Trophoblast cell (in vitro differentiated cells and primary cell): ENCODE results near the gene OLIG3.

Experiments
- DNase-seq, 2 donors: peaks; one replicate each; pipeline ENCODE4 v3.0.0-alpha.2; 2016
- H2AFZ ChIP-seq: 2 replicates; pipeline ENCODE4 v1.6.1; 2013; ENCODE audit warnings: low read length, moderate library complexity, mild to moderate bottlenecking; ENCODE audit not compliant: insufficient read depth, poor library complexity
- H2AK5ac ChIP-seq: 2 replicates; pipeline ENCODE4 v1.6.1; 2013; ENCODE audit warnings: mild to moderate bottlenecking, low read length
- H2BK120ac ChIP-seq: 2 replicates; pipeline ENCODE4 v1.6.1; 2013; ENCODE audit warnings: low read length, mild to moderate bottlenecking, moderate library complexity; ENCODE audit not compliant: insufficient read depth, poor library complexity
- H2BK12ac ChIP-seq: 2 replicates; pipeline ENCODE4 v1.6.1; 2013; ENCODE audit warnings: mild to moderate bottlenecking, low read length, moderate library complexity
- H2BK5ac ChIP-seq: 2 replicates; pipeline ENCODE4 v1.6.1; 2013; ENCODE audit warnings: low read length, low read depth, moderate library complexity, mild to moderate bottlenecking; ENCODE audit not compliant: poor library complexity
- H3K14ac ChIP-seq: 2 replicates; pipeline ENCODE4 v1.6.1; 2013; ENCODE audit warnings: mild to moderate bottlenecking, low read length
- H3K18ac ChIP-seq: 2 replicates; pipeline ENCODE4 v1.6.1; 2013; ENCODE audit warnings: mild to moderate bottlenecking, low read length
- H3K23ac ChIP-seq: 2 replicates; pipeline ENCODE4 v1.6.1; 2013; ENCODE audit warnings: low read length
- H3K27ac ChIP-seq: 2 replicates; pipeline ENCODE4 v1.5.1; 2013; ENCODE audit warnings: low read depth, mild to moderate bottlenecking, inconsistent platforms, low read length, moderate library complexity
- H3K27me3 ChIP-seq: 2 replicates; pipeline ENCODE4 v1.6.1; 2013; ENCODE audit warnings: inconsistent platforms, mild to moderate bottlenecking, low read length, moderate library complexity; ENCODE audit not compliant: insufficient read depth
- H3K36me3 ChIP-seq, 2 experiments: 1 replicate in 1 of 2; 2 replicates in 1 of 2; pipeline ENCODE4 v1.6.1; 2013; ENCODE audit warnings: low read length in 2 of 2, mild to moderate bottlenecking in 2 of 2, moderate library complexity in 1 of 2; ENCODE audit not compliant: insufficient read depth in 2 of 2, control insufficient read depth in 1 of 2
- H3K4ac ChIP-seq: 2 replicates; pipeline ENCODE4 v1.6.1; 2013; ENCODE audit warnings: low read depth, mild to moderate bottlenecking, low read length, moderate library complexity
- H3K4me1 ChIP-seq, 2 experiments: 1 replicate in 1 of 2; 2 replicates in 1 of 2; pipeline ENCODE4 v1.6.1; 2013; ENCODE audit warnings: low read length in 2 of 2, mild to moderate bottlenecking in 2 of 2, moderate library complexity in 1 of 2; ENCODE audit not compliant: insufficient read depth in 2 of 2, control insufficient read depth in 1 of 2
- H3K4me2 ChIP-seq: 2 replicates; pipeline ENCODE4 v1.6.1; 2013; ENCODE audit warnings: inconsistent platforms, mild to moderate bottlenecking, low read length, moderate library complexity
- H3K4me3 ChIP-seq: 2 replicates; pipeline ENCODE4 v1.5.1; 2013; ENCODE audit warnings: mild to moderate bottlenecking, low read depth, low read length, inconsistent platforms
- H3K79me1 ChIP-seq: one replicate; pipeline ENCODE4 v1.6.1; 2013; ENCODE audit warnings: low read length
- H3K79me2 ChIP-seq: 2 replicates; pipeline ENCODE4 v1.6.1; 2013; ENCODE audit warnings: low read length, mild to moderate bottlenecking; ENCODE audit not compliant: control insufficient read depth, insufficient read depth, poor library complexity
- H3K9ac ChIP-seq: 2 replicates; pipeline ENCODE4 v1.6.1; 2013; ENCODE audit warnings: mild to moderate bottlenecking, low read length
- H3K9me3 ChIP-seq: 2 replicates; pipeline ENCODE4 v1.6.1; 2013; ENCODE audit warnings: low read depth, mild to moderate bottlenecking, control low read depth, inconsistent platforms, low read length; ENCODE audit not compliant: insufficient read depth
- H4K12ac ChIP-seq: 2 replicates; pipeline ENCODE4 v1.6.1; 2013; ENCODE audit warnings: low read depth, mild to moderate bottlenecking, low read length, moderate library complexity
- H4K8ac ChIP-seq: 2 replicates; pipeline ENCODE4 v1.6.1; 2013; ENCODE audit warnings: low read depth, mild to moderate bottlenecking, low read length, moderate library complexity
- H4K91ac ChIP-seq: one replicate; pipeline ENCODE4 v1.6.1; 2013; ENCODE audit warnings: low read depth, mild to moderate bottlenecking, low read length, moderate library complexity
- WGBS: extraction: QIAGEN DNeasy Blood & Tissue Kit; methylation state at CpG from one replicate; pipeline ENCODE4 v1.1.7; 2013; ENCODE audit warnings: missing lambda C conversion rate; ENCODE audit not compliant: insufficient read length, insufficient coverage; ENCODE audit errors: extremely low coverage; 5-methylcytosine and 5-hydroxymethylcytosine counted together

Gene OLIG3

GRCh38 chr6:137497721-137498463 lies 3.7 kb upstream of the OLIG3 start:
- H3K36me3 ChIP-seq = no peaks in the 10 kb centered on the region
- H3K4ac ChIP-seq = no peak overlapping the region
- H3K9me3 ChIP-seq = peaks cover 12% of the 10 kb centered on the region
- H3K14ac ChIP-seq = no peak overlapping the region
- peak overlapping the region; percentile 50 for H3K4me3 ChIP-seq
- no peaks in the 10 kb centered on the region for H3K79me2 ChIP-seq
- no peak overlapping the region for H3K23ac ChIP-seq
- no peak overlapping the region for H2AFZ ChIP-seq
- H2BK120ac ChIP-seq = no peak overlapping the region
- H3K79me1 ChIP-seq = no peaks in the 10 kb centered on the region
- no peak overlapping the region for H2BK12ac ChIP-seq
- no peak overlapping the region for H4K91ac ChIP-seq
- H3K27me3 ChIP-seq = peaks cover 57% of the 10 kb centered on the region
- DNase-seq = peak in 1 of 2 donors; percentile 6
- no CpG with 5 or more reads among the region's 60 CpGs for WGBS
- no peak overlapping the region for H2AK5ac ChIP-seq
- no peak overlapping the region for H4K12ac ChIP-seq
- no peak overlapping the region for H3K9ac ChIP-seq
- no peak overlapping the region for H4K8ac ChIP-seq
- no peak overlapping the region for H3K27ac ChIP-seq
- peaks cover 15 to 22% of the 10 kb centered on the region in 2 experiments for H3K4me1 ChIP-seq
- no peak overlapping the region for H3K18ac ChIP-seq
- H2BK5ac ChIP-seq = no peak overlapping the region
- H3K4me2 ChIP-seq = peak overlapping the region; percentile 59

- no peak overlapping the region for H4K91ac ChIP-seq
- no peak overlapping the region for H3K18ac ChIP-seq
- H3K27me3 ChIP-seq = peaks cover 64% of the 10 kb centered on the region
- peaks cover 15 to 22% of the 10 kb centered on the region in 2 experiments for H3K4me1 ChIP-seq
- peak overlapping the region; percentile 59 for H3K4me2 ChIP-seq
- no peak overlapping the region for H2BK5ac ChIP-seq
- H3K79me2 ChIP-seq = no peaks in the 10 kb centered on the region
- no peak overlapping the region for H4K8ac ChIP-seq
- H2AFZ ChIP-seq = no peak overlapping the region
- no peak overlapping the region for H2BK120ac ChIP-seq
- H3K9me3 ChIP-seq = peaks cover 12% of the 10 kb centered on the region
- H3K4ac ChIP-seq = no peak overlapping the region
- no peak overlapping the region for H2AK5ac ChIP-seq
- WGBS = no CpG with 5 or more reads among the region's 47 CpGs
- H3K36me3 ChIP-seq = no peaks in the 10 kb centered on the region
- no peak overlapping the region for H3K9ac ChIP-seq
- H3K79me1 ChIP-seq = no peaks in the 10 kb centered on the region
- no peak overlapping the region for H3K14ac ChIP-seq
- H4K12ac ChIP-seq = no peak overlapping the region
- no peak overlapping the region for H3K27ac ChIP-seq
- H3K23ac ChIP-seq = no peak overlapping the region
- no peak overlapping the region for H2BK12ac ChIP-seq
- DNase-seq = no peak
- peak overlapping the region; percentile 28 for H3K4me3 ChIP-seq
Measured at GRCh38 chr6:137496909-137497720, 2.9 kb upstream of the OLIG3 start.

DNA sequence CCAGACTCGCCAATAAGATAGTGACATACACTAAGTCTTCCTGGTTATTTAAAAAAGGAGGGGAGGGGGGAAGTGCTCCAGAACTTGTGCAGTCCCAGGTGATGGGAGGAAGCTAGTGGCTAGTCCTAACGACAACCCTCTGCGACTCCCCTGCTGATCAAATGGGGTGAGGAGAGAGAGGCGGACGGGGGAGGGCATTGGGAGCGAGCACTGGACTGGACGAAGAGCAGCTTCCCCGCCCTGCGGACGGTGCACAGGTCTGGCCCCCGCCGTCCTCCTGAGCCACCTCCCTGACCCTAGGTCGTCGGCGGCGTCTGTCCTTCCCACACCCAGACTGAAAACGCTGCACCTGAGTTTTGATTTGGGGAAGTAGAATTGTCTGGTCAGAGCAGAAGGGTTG lies 2.2 kb upstream of the OLIG3 start:
- no peak overlapping the region for H2BK120ac ChIP-seq
- H2BK12ac ChIP-seq = no peak overlapping the region
- no peak overlapping the region for H3K14ac ChIP-seq
- H3K36me3 ChIP-seq = no peaks in the 10 kb centered on the region
- no CpG with 5 or more reads among the region's 17 CpGs for WGBS
- peaks cover 71% of the 10 kb centered on the region for H3K27me3 ChIP-seq
- H3K4me1 ChIP-seq = peaks cover 15 to 22% of the 10 kb centered on the region in 2 experiments
- no peak overlapping the region for H4K91ac ChIP-seq
- no peaks in the 10 kb centered on the region for H3K79me1 ChIP-seq
- H4K12ac ChIP-seq = no peak overlapping the region
- no peak for DNase-seq
- peaks cover 12% of the 10 kb centered on the region for H3K9me3 ChIP-seq
- no peak overlapping the region for H3K23ac ChIP-seq
- no peak overlapping the region for H4K8ac ChIP-seq
- H2AK5ac ChIP-seq = no peak overlapping the region
- H3K18ac ChIP-seq = no peak overlapping the region
- no peak overlapping the region for H3K4ac ChIP-seq
- H3K79me2 ChIP-seq = no peaks in the 10 kb centered on the region
- no peak overlapping the region for H2AFZ ChIP-seq
- H3K27ac ChIP-seq = no peak overlapping the region
- H3K4me3 ChIP-seq = no peak overlapping the region
- no peak overlapping the region for H2BK5ac ChIP-seq
- no peak overlapping the region for H3K9ac ChIP-seq
- H3K4me2 ChIP-seq = no peak overlapping the region

DNA sequence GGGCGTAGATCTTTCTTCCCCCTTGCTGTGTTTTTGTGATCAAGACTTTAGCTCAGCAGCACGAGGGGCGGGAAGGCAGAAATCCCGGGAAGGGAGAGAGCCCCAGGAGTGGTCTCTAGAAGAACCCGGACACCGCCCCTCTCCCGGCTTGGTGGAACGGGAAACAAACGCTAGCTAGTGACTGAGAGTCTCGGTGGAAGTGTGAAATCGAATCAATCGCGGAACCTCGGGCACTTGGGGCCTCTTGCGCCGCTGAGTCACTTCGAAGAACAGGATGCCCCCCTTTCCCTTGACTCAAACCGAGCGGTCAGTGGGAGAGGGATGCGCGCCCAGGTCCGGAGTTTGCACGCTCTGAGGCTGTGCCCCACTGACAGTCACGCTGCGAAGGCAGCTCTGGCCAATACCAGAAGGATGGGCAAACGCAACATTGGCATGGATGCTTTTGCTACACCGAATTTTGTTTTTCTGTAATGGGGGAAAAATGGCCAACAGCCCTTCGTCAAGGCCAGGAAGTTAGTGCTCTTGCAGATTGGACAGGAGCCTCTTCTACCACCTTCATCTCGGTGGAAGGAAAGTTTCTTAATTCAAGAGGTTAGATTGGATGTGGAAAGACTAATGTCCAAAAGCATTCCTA lies 1.6 kb upstream of the OLIG3 start:
- Histone ChIP-seq H2BK120ac (no peak overlapping the region), H3K4me3 (no peak overlapping the region), H3K36me3 (no peaks in the 10 kb centered on the region), H3K18ac (no peak overlapping the region), H3K79me1 (no peaks in the 10 kb centered on the region), H3K27me3 (peaks cover 76% of the 10 kb centered on the region), H3K79me2 (no peaks in the 10 kb centered on the region), H3K4me1 (peaks cover 15 to 22% of the 10 kb centered on the region in 2 experiments), H3K9ac (no peak overlapping the region), H3K27ac (no peak overlapping the region), H3K9me3 (peaks cover 12% of the 10 kb centered on the region), H4K8ac (no peak overlapping the region), H2AFZ (no peak overlapping the region), H3K23ac (no peak overlapping the region), H2AK5ac (no peak overlapping the region), H2BK5ac (no peak overlapping the region), H3K14ac (no peak overlapping the region), H2BK12ac (no peak overlapping the region), H4K91ac (no peak overlapping the region), H3K4ac (no peak overlapping the region), H3K4me2 (no peak overlapping the region), H4K12ac (no peak overlapping the region)
- DNase-seq = no peak
- no CpG with 5 or more reads among the region's 29 CpGs for WGBS
